ENCODE data around the gene NAA40. TPM values are rescaled to one million over a fixed set of nuclear protein-coding genes. Genes with fewer than 3 reads are reported as not detected.

The NAA40 gene
- total and polyA plus RNA-seq, 2 of the 13 experiments (the other 11 are each of a cell fraction or from before 2014, with no cell fraction given): 11.1 to 17.9 TPM

DNA sequence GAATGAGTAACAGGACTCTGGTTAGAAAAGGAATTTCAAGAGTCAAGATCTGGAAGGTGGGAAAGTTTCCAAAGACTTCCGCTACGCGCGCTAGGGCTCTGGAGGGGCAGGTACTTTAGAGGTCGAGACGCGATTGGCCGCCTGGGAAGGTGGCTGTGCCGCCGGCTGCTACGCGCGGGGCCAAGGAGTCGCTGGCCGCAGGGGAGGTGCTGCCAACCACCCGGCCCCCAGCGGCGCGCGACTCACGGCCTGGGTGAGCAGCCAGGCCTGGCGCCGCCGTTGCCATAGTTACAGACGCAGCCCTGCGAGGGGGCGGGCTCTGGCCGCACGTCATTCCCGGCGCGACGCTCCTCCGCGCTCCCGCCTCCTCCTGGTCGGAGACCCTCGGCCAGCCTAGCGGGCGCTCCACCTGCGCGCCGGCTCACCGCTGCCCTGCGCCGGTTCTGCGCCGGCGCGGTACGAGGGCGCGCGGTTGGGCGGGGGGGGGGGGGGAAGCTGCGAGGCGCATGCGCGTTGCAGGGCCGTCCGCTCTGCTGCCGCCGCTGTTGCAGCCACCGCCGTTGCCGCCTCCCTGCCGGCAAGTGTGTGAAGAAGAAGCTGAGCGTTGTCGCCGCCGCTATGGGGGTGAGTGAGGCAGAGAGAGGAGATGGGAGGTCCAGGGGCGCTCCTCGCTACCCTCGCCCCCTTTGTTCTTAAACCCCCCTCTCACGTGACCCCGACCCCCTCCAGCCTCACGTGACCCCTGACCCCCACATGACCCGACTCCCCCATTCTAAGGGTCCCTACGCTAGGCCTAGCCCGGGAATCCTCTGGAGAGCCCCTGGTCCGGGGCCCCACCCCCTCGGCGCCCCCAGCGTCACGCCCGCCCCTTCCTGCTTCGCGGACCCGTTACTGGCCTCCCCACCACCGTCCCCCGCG, at the start of gene NAA40 (continued):
- TF ChIP-seq BCL6 (CRISPR knock-in tag; IDR thresholded peaks at IDR 0.05) (0 out of 2 replicates have a peak, but pooled peaks have one; percentile 30), SALL1 (CRISPR knock-in tag; IDR thresholded peaks at IDR 0.05) (peak; percentile 58; the same call in 1 of the 2 replicates), ZNF850 (CRISPR knock-in tag; conservative IDR thresholded peaks at IDR 0.05) (no peak), ZNF598 (CRISPR knock-in tag; IDR thresholded peaks at IDR 0.05; ENCODE audit: borderline replicate concordance) (no peak), ZNF124 (CRISPR knock-in tag; IDR thresholded peaks at IDR 0.05) (peak; percentile 49; the same call in 1 of the 2 replicates), SP1 (IDR thresholded peaks at IDR 0.05) (no peak), SP1 (CRISPR knock-in tag; IDR thresholded peaks at IDR 0.05) (peak; percentile 98), SRY (CRISPR knock-in tag; IDR thresholded peaks at IDR 0.05) (0 out of 2 replicates have a peak, but pooled peaks have one; percentile 1), ELF3 (CRISPR knock-in tag; IDR thresholded peaks at IDR 0.05) (0 out of 2 replicates have a peak, but pooled peaks have one; percentile 36), NR2F2 (IDR thresholded peaks at IDR 0.05; ENCODE audit: borderline replicate concordance, low read depth) (peak; percentile 33; the same call in 1 of the 2 replicates), ZNF350 (CRISPR knock-in tag; IDR thresholded peaks at IDR 0.05; ENCODE audit: borderline replicate concordance, low read depth) (no peak), NR2F1 (CRISPR knock-in tag; IDR thresholded peaks at IDR 0.05) (peak in 1 of 2 experiments; percentile 4; a peak in 1 of 4 replicates), PHF8 (CRISPR knock-in tag; IDR thresholded peaks at IDR 0.05) (peak; percentile 43), MXI1 (IDR thresholded peaks at IDR 0.05; ENCODE audit: borderline replicate concordance, low read depth, low read length) (peak; percentile 98), YEATS2 (CRISPR knock-in tag; IDR thresholded peaks at IDR 0.05; ENCODE audit: borderline replicate concordance) (peak; percentile 35; the same call in 1 of the 2 replicates), ZNF354B (CRISPR knock-in tag; IDR thresholded peaks at IDR 0.05) (no peak), GATAD1 (CRISPR knock-in tag; IDR thresholded peaks at IDR 0.05) (peak; percentile 92)
- TF ChIP-seq, protein P1, sequence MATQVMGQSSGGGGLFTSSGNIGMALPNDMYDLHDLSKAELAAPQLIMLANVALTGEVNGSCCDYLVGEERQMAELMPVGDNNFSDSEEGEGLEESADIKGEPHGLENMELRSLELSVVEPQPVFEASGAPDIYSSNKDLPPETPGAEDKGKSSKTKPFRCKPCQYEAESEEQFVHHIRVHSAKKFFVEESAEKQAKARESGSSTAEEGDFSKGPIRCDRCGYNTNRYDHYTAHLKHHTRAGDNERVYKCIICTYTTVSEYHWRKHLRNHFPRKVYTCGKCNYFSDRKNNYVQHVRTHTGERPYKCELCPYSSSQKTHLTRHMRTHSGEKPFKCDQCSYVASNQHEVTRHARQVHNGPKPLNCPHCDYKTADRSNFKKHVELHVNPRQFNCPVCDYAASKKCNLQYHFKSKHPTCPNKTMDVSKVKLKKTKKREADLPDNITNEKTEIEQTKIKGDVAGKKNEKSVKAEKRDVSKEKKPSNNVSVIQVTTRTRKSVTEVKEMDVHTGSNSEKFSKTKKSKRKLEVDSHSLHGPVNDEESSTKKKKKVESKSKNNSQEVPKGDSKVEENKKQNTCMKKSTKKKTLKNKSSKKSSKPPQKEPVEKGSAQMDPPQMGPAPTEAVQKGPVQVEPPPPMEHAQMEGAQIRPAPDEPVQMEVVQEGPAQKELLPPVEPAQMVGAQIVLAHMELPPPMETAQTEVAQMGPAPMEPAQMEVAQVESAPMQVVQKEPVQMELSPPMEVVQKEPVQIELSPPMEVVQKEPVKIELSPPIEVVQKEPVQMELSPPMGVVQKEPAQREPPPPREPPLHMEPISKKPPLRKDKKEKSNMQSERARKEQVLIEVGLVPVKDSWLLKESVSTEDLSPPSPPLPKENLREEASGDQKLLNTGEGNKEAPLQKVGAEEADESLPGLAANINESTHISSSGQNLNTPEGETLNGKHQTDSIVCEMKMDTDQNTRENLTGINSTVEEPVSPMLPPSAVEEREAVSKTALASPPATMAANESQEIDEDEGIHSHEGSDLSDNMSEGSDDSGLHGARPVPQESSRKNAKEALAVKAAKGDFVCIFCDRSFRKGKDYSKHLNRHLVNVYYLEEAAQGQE (IDR thresholded peaks at IDR 0.05; ENCODE audit: borderline replicate concordance in 1 of 2, low read depth in 1 of 2, low read length in 2 of 2): 0 out of 4 replicates have a peak, but pooled peaks of 1 of the 2 experiments have one; percentile 17
- TF ChIP-seq, protein P2, sequence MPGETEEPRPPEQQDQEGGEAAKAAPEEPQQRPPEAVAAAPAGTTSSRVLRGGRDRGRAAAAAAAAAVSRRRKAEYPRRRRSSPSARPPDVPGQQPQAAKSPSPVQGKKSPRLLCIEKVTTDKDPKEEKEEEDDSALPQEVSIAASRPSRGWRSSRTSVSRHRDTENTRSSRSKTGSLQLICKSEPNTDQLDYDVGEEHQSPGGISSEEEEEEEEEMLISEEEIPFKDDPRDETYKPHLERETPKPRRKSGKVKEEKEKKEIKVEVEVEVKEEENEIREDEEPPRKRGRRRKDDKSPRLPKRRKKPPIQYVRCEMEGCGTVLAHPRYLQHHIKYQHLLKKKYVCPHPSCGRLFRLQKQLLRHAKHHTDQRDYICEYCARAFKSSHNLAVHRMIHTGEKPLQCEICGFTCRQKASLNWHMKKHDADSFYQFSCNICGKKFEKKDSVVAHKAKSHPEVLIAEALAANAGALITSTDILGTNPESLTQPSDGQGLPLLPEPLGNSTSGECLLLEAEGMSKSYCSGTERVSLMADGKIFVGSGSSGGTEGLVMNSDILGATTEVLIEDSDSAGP (CRISPR knock-in tag; IDR thresholded peaks at IDR 0.05; ENCODE audit: borderline replicate concordance): peak; percentile 61; the same call in 1 of the 2 replicates
- TF ChIP-seq, protein P3, sequence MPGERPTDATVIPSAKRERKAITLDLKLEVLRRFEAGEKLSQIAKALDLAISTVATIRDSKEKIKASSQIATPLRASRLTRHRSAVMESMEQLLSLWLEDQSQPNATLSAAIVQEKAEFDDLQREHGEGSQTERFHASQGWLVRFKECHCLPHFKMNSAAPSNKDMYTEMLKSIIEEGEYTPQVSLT (CRISPR knock-in tag; IDR thresholded peaks at IDR 0.05; ENCODE audit: borderline replicate concordance, low read depth): no peak
- TF ChIP-seq, protein P4, sequence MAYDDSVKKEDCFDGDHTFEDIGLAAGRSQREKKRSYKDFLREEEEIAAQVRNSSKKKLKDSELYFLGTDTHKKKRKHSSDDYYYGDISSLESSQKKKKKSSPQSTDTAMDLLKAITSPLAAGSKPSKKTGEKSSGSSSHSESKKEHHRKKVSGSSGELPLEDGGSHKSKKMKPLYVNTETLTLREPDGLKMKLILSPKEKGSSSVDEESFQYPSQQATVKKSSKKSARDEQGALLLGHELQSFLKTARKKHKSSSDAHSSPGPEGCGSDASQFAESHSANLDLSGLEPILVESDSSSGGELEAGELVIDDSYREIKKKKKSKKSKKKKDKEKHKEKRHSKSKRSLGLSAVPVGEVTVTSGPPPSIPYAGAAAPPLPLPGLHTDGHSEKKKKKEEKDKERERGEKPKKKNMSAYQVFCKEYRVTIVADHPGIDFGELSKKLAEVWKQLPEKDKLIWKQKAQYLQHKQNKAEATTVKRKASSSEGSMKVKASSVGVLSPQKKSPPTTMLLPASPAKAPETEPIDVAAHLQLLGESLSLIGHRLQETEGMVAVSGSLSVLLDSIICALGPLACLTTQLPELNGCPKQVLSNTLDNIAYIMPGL (CRISPR knock-in tag; IDR thresholded peaks at IDR 0.05; ENCODE audit: borderline replicate concordance in 1 of 2, low read depth in 1 of 2): peak in 1 of 2 experiments; percentile 82; a peak in 2 of 4 replicates
